ENCODE data around the gene CPNE2.
"Not testable (repeated sequence)": the region's sequence is repeated elsewhere in the genome, so short reads cannot be mapped to it uniquely, and the experiment has no call there.

DNA sequence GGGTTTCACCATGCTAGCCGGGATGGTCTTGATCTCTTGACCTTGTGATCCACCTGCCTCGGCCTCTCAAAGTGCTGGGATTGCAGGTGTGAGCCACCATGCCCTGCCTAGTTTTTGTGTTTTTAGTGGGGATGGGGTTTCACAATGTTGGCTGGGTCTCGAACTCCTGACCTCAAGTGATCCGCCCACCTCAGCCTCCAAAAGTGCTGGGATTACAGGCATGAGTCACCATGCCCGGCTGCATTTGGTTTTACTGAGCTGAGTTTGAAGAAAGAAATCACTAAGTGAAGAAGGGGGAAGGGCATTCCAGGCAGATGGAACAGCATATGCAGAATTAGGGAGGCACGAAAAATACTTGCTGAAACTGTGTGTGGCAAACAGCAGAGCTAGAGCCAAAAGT is 7.6 kb downstream of the CPNE2 start:
- TF ChIP-seq, protein P1, sequence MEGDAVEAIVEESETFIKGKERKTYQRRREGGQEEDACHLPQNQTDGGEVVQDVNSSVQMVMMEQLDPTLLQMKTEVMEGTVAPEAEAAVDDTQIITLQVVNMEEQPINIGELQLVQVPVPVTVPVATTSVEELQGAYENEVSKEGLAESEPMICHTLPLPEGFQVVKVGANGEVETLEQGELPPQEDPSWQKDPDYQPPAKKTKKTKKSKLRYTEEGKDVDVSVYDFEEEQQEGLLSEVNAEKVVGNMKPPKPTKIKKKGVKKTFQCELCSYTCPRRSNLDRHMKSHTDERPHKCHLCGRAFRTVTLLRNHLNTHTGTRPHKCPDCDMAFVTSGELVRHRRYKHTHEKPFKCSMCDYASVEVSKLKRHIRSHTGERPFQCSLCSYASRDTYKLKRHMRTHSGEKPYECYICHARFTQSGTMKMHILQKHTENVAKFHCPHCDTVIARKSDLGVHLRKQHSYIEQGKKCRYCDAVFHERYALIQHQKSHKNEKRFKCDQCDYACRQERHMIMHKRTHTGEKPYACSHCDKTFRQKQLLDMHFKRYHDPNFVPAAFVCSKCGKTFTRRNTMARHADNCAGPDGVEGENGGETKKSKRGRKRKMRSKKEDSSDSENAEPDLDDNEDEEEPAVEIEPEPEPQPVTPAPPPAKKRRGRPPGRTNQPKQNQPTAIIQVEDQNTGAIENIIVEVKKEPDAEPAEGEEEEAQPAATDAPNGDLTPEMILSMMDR (IDR thresholded peaks at IDR 0.05; ENCODE audit: borderline replicate concordance, extremely low read depth, low read length, poor library complexity, severe bottlenecking), result not testable (repeated sequence)
- TF ChIP-seq EZH2 (IDR thresholded peaks at IDR 0.05; ENCODE audit: borderline replicate concordance, low read depth, low read length, severe bottlenecking), result not testable (repeated sequence)

All from DND-41 (cell line).